WERI-Rb-1 (cell line): Measurements from ENCODE around the gene DCLK2.

Experiments used
- DNase-seq: peaks from one replicate; pipeline ENCODE4 v3.0.0-alpha.2; 2020
- H3K27ac ChIP-seq: fragments of 250-450 bp; sonication (Bioruptor Pico); 2 replicates; pipeline ENCODE4 v1.5.1; 2020; ENCODE audit warnings: mild to moderate bottlenecking, moderate library complexity
- H3K27me3 ChIP-seq: fragments of 250-450 bp; sonication (Bioruptor Pico); 2 replicates; pipeline ENCODE4 v1.5.1; 2021; ENCODE audit warnings: mild to moderate bottlenecking, low read depth, moderate library complexity; ENCODE audit not compliant: insufficient read depth, severe bottlenecking
- H3K36me3 ChIP-seq: fragments of 250-450 bp; sonication (Bioruptor Pico); 2 replicates; pipeline ENCODE4 v1.5.1; 2020; ENCODE audit warnings: mild to moderate bottlenecking, moderate library complexity
- H3K4me3 ChIP-seq: 2 replicates; pipeline ENCODE4 v1.5.1; 2011; ENCODE audit warnings: low read depth, mild to moderate bottlenecking, control low read depth, low read length
- H3K9me3 ChIP-seq: fragments of 250-450 bp; sonication (Bioruptor Pico); 2 replicates; pipeline ENCODE4 v1.5.1; 2021; ENCODE audit warnings: mild to moderate bottlenecking, moderate library complexity; ENCODE audit not compliant: severe bottlenecking
- CTCF ChIP-seq: IDR thresholded peaks from 2 replicates; pipeline ENCODE4 v1.5.1; 2011; ENCODE audit warnings: low read depth, mild to moderate bottlenecking, control low read depth, inconsistent platforms, low read length

DCLK2 gene

GRCh38 chr4:150061086-150061776, 17.0 kb upstream of the DCLK2 start:
- no peak overlapping the region for H3K4me3 ChIP-seq
- no peak for DNase-seq
- H3K9me3 ChIP-seq = no peaks in the 10 kb centered on the region
- TF ChIP-seq CTCF = no peak
- no peaks in the 10 kb centered on the region for H3K27me3 ChIP-seq
- H3K36me3 ChIP-seq = no peaks in the 10 kb centered on the region
- no peak overlapping the region for H3K27ac ChIP-seq

GRCh38 chr4:150063128-150063527, 15.1 kb upstream of the DCLK2 start:
- no peak overlapping the region for H3K27ac ChIP-seq
- no peaks in the 10 kb centered on the region for H3K27me3 ChIP-seq
- no peak for TF ChIP-seq CTCF
- H3K4me3 ChIP-seq = no peak overlapping the region
- no peak for DNase-seq
- no peaks in the 10 kb centered on the region for H3K36me3 ChIP-seq
- H3K9me3 ChIP-seq = no peaks in the 10 kb centered on the region

DNA sequence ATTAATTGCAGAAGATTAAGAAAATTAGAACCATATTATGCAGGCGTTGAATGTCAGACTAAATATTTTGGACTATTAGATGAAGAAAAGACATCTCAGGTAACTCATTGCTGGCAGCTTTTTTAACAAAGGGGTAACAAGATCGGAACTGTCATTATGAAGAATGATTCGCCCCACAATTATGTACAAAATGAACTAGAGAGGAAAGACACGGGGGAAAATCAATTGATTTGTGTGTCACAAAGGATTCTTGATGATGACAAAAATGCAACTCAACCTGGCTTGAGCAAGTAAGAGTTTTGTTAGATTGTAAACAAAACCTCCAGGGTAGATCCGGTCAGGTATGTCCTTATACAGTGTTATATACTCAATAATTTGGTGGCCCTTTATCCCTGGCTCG, 12.5 kb upstream of the DCLK2 start:
- H3K9me3 ChIP-seq = no peaks in the 10 kb centered on the region
- no peak overlapping the region for H3K4me3 ChIP-seq
- no peak for DNase-seq
- TF ChIP-seq CTCF = no peak
- no peak overlapping the region for H3K27ac ChIP-seq
- no peaks in the 10 kb centered on the region for H3K27me3 ChIP-seq
- no peaks in the 10 kb centered on the region for H3K36me3 ChIP-seq

DNA sequence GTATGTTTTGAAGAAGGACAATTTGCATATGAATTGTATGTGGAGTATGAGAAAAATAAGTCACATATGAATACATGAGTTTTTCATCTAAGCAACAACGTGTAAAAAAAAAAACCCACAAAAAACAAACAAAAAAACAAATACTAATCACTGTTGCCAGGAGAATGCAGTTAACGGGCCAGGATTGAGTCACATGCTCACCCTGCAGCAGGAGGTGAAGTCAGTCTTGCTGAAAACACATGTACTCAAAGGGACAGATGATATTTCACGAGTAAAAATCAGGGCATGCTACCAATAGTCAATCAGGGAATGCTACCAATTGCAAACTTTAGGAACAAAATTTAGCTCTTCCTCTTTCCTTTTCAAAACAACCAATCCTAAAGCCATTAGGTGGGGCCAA, 10.4 kb upstream of the DCLK2 start:
- Histone ChIP-seq H3K27ac (no peak overlapping the region), H3K9me3 (no peaks in the 10 kb centered on the region), H3K4me3 (no peak overlapping the region), H3K27me3 (no peaks in the 10 kb centered on the region), H3K36me3 (no peaks in the 10 kb centered on the region)
- no peak for TF ChIP-seq CTCF
- no peak for DNase-seq

DNA sequence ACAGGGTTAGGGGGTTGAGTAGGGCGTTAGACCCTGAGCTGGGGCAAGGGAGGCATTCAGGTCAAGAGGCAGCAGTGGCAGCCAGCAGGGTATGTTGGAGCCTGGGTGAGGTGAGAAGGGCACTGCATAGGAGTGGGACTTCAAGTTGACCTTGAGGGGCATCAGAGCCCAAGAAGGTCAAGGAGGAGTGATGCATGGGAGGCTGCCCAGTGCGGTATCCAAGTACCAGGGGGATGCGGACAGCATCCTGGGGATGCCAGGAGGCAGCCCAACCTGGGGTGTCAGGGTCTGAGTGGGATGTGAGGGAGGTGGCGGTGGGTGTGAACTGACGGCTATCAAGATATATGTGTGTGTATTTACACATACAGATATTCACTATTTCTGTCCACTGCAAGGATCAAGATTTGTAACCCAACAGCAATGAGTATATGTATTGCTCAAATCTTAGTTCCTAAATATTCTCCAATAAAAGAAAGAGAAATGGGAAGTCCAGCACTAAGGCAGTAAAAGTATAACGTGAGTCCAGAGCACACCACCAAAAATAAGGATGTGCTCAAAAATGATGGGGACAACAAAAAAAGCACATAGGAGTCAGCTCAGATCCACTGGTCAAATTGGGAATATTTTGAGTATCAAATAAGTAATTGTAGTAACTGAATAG, 9.8 kb upstream of the DCLK2 start:
- no peak for TF ChIP-seq CTCF
- H3K27ac ChIP-seq = no peak overlapping the region

More for the DNA sequence above, 9.8 kb upstream of the DCLK2 start:
- no peak overlapping the region for H3K4me3 ChIP-seq
- H3K36me3 ChIP-seq = no peaks in the 10 kb centered on the region
- H3K27me3 ChIP-seq = no peaks in the 10 kb centered on the region
- H3K9me3 ChIP-seq = no peaks in the 10 kb centered on the region
- no peak for DNase-seq
